Cortex of kidney (tissue), 1 donor: Measurements from ENCODE around the gene NFATC1.

Source experiments
- DNase-seq: peaks from one replicate; lab custom pipeline; 2025; lab: John Stamatoyannopoulos, UW

NFATC1 gene

GRCh38 chr18:79574938-79575525, 179.3 kb downstream of the NFATC1 start:
- no peak for DNase-seq

GRCh38 chr18:79575891-79576685, 180.4 kb downstream of the NFATC1 start:
- no peak for DNase-seq

DNA sequence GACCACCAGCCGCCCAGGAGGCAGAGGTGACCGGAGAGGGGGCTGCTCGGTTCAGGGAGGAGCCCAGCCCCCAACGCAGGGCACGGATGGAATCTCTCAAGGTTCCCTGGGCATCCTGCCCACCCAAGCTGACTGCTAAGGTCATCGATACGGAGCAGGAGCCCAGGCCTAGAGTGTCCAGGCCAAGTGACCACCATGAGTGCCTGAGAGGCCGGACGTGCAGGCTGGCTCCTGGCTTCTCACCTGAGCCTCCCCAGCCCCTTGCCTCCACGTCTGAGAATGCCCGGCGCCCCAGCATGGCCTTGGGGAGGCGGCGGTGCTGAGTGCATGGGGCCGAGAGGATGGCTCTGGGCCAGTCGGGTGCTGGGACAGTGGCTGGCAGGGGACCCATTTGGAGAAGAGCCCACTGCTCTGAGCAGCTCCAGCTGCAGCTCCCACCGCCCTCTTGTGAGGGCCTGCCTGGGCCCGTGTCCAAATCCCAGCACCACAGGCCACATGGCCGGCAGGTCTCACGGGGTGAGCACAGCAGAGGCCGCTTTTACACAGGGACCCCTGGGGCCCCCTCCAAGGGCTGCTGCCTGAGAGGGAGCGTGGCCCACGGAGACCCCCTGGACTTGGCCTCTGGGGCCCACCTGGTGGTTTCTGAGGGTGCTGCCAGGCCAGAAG, 181.1 kb downstream of the NFATC1 start:
- DNase-seq = no peak

GRCh38 chr18:79577451-79578395, 182.0 kb downstream of the NFATC1 start:
- no peak for DNase-seq

DNA sequence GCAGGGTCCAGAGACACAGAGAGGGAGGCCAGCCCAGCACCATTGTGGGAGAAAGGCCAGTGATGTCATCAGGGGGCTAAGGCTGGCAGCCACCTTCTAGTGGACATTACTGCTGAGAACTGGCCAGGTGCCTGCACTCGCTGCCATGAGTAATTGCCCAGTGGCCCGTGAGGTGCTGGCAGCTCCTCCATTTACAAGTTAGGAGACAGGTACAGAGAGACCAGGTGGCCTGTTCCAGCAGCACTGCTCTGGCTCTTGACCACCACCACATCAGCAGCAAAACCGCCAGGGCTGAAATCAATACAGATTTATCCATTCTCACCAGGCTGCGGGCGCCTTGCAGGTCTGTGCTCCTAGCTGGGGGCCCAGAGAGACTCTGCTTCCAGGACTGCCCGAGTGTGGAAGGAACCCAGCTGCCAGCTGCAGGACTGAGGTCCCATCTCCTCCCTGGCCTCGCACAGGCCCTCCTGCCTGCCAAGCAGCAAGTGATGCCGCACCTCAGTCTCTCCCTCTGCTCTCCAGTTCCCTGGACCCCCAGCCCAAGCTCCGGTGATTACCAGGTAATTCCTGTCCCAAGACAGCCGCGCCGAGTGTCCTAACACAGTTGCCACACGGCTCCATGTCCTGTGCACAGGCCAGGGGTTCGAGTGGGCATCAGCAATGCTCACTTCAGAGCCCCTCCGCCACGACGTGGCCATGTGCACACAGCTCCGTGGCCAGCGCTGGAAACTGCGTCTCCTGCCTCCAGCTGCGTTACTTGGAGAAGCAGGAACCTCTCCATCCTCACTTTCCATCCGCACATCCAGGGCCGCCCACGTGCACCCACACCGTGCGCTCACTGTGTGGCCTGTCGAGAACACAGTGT, 182.9 kb downstream of the NFATC1 start:
- no peak for DNase-seq
